Caco-2 (cell line): ENCODE data around the gene UCKL1. TPM values are rescaled to one million over a fixed set of nuclear protein-coding genes. Genes with fewer than 3 reads are reported as not detected.
"Not testable (repeated sequence)": the region's sequence is repeated elsewhere in the genome, so short reads cannot be mapped to it uniquely, and the experiment has no call there.

Source experiments
- BruUV-seq: library from RNA; stranded (reverse); fragments of 400-500 nt; replicated peaks from 2 replicates; lab custom pipeline; 2021; lab: Mats Ljungman, UMichigan
- CTCF ChIA-PET: fragments of 300-600 bp; sonication (Branson Sonifier 250); formaldehyde crosslinking; loops from one replicate; lab custom pipeline; 2022; ENCODE audit warnings: antibody characterized with exemption; lab: Charles Lee
- POLR2A ChIA-PET: fragments of 300-600 bp; sonication (Branson Sonifier 250); formaldehyde crosslinking; loops from one replicate; lab custom pipeline; 2022; ENCODE audit warnings: antibody characterized with exemption; lab: Charles Lee
- DNase-seq, 2 experiments: peaks; one replicate each; pipeline versions ENCODE4 v3.0.0 to v3.0.0-alpha.2; 2020 to 2022
- H3K27me3 ChIP-seq: replicated peaks from 2 replicates; pipeline ENCODE4 v1.6.0; 2011; ENCODE audit warnings: low read length; ENCODE audit not compliant: control insufficient read depth, insufficient read depth
- H3K36me3 ChIP-seq: 2 replicates; pipeline ENCODE4 v1.5.1; 2011; ENCODE audit warnings: low read length; ENCODE audit not compliant: control insufficient read depth, insufficient read depth
- H3K4me1 ChIP-seq: fragments of 250-450 bp; sonication (Bioruptor Pico); 2 replicates; pipeline ENCODE4 v1.5.1; 2020; ENCODE audit warnings: mild to moderate bottlenecking
- H3K4me3 ChIP-seq: 2 replicates; pipeline ENCODE4 v1.5.1; 2011; ENCODE audit warnings: low read depth, mild to moderate bottlenecking, control low read depth, low read length
- H3K9me3 ChIP-seq: fragments of 250-450 bp; sonication (Bioruptor Pico); 2 replicates; pipeline ENCODE4 v1.5.1; 2020; ENCODE audit warnings: mild to moderate bottlenecking, moderate library complexity
- H3K27ac Mint-ChIP-seq: one replicate; pipeline ENCODE4 v1.8.0; 2022; ENCODE audit warnings: mixed read lengths; ENCODE audit not compliant: unreplicated experiment
- H3K27me3 Mint-ChIP-seq: one replicate; pipeline ENCODE4 v1.8.0; 2022; ENCODE audit warnings: mixed read lengths; ENCODE audit not compliant: insufficient read depth, unreplicated experiment
- H3K36me3 Mint-ChIP-seq: one replicate; pipeline ENCODE4 v1.8.0; 2022; ENCODE audit warnings: mild to moderate bottlenecking, mixed read lengths; ENCODE audit not compliant: insufficient read depth, unreplicated experiment
- H3K4me1 Mint-ChIP-seq: one replicate; pipeline ENCODE4 v1.8.0; 2022; ENCODE audit warnings: low read depth, mixed read lengths; ENCODE audit not compliant: unreplicated experiment
- H3K4me3 Mint-ChIP-seq: one replicate; pipeline ENCODE4 v1.8.0; 2022; ENCODE audit warnings: mild to moderate bottlenecking, moderate library complexity, mixed read lengths; ENCODE audit not compliant: unreplicated experiment
- H3K9me3 Mint-ChIP-seq: one replicate; pipeline ENCODE4 v1.8.0; 2022; ENCODE audit warnings: mixed read lengths; ENCODE audit not compliant: unreplicated experiment
- intact Hi-C: fragments of 100-400 bp; cut with micrococcal nuclease; formaldehyde crosslinking; loops from one replicate; pipeline ENCODE4 v1.10.0; 2022; ENCODE audit not compliant: unreplicated experiment
- total RNA-seq: library from RNA; stranded (reverse); gene quantifications from 2 replicates; pipeline ENCODE4 v1.2.3, GENCODE V29; 2022
- TF ChIP-seq, protein P1 (sequence below), 2 experiments: fragments of 200-600 bp in 1 of 2; IDR thresholded peaks; 1 replicate in 1 of 2; 2 replicates in 1 of 2; pipeline versions ENCODE4 v1.5.1 to v1.8.0; 2011 to 2022; ENCODE audit warnings: antibody characterized with exemption in 1 of 2, control low read depth in 1 of 2, inconsistent platforms in 1 of 2, low read depth in 1 of 2, low read length in 1 of 2, mild to moderate bottlenecking in 1 of 2, moderate library complexity in 1 of 2; ENCODE audit not compliant: insufficient read depth in 1 of 2, severe bottlenecking in 1 of 2, unreplicated experiment in 1 of 2

UCKL1 gene
- total RNA-seq, 1 experiment from 2014 or later = 101 TPM

DNA sequence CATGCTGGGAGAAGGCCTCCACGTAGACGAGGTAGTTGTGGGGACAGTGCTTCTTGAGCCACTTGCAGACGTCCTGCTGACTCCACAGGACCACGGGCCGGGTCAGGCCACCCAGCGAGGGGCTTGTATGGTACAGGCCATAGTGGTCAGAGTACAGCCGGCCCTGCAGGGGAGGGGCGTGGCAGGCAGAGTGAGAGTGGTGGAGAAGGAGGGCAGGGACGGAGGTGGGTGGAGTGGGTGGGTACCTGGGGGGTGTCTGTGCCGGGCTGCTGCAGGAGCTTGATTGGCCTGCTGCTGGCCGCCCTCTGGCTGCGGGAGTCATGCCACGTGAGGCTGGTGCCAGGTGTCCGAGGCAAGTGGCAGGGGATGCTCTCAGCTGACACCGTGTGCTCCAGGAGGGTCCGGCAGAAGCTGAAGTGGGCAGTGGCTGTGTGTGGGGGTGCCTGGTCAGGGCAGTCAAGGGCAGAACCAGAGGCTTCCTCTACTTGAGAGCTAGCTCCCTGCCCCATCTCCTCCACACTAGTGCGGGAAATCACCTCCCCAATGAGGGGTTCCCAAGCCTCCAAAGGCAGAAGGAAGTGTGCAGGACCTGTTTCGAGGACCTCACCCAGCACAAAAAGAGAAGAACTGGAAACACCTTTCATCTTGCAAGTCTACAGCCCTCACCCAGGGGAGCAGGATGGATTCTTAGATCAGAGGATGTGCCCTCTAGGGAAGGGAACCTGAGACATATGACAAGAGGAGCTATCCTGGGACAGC lies 20.9 kb upstream of the UCKL1 start:
- H3K27me3 Mint-ChIP-seq = no peaks in the 10 kb centered on the region
- Histone ChIP-seq H3K36me3 (peaks cover 1% of the 10 kb centered on the region; the same call in 1 of the 2 replicates), H3K27me3 (no peaks in the 10 kb centered on the region), H3K4me3 (no peak overlapping the region), H3K9me3 (no peaks in the 10 kb centered on the region), H3K4me1 (peaks cover 33% of the 10 kb centered on the region)
- TF ChIP-seq, protein P1, sequence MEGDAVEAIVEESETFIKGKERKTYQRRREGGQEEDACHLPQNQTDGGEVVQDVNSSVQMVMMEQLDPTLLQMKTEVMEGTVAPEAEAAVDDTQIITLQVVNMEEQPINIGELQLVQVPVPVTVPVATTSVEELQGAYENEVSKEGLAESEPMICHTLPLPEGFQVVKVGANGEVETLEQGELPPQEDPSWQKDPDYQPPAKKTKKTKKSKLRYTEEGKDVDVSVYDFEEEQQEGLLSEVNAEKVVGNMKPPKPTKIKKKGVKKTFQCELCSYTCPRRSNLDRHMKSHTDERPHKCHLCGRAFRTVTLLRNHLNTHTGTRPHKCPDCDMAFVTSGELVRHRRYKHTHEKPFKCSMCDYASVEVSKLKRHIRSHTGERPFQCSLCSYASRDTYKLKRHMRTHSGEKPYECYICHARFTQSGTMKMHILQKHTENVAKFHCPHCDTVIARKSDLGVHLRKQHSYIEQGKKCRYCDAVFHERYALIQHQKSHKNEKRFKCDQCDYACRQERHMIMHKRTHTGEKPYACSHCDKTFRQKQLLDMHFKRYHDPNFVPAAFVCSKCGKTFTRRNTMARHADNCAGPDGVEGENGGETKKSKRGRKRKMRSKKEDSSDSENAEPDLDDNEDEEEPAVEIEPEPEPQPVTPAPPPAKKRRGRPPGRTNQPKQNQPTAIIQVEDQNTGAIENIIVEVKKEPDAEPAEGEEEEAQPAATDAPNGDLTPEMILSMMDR (IDR thresholded peaks at IDR 0.05; ENCODE audit: insufficient read depth in 1 of 2, low read depth in 1 of 2, low read length in 1 of 2, severe bottlenecking in 1 of 2, unreplicated experiment in 1 of 2) = no peak
- H3K27ac Mint-ChIP-seq = no peak overlapping the region
- CTCF ChIA-PET = interaction anchor here (0.6 to 1.5 kb wide), 3 partner anchors 61 to 439 kb away, joined by 3 to 6 read pairs (median 4); partner anchors contain the start of gene TCEA2
- peaks cover 39% of the 10 kb centered on the region for H3K36me3 Mint-ChIP-seq
- peak in 1 of 2 experiments; percentile 59 for DNase-seq
- intact Hi-C loops = loop anchor here (10.0 kb wide), 1 partner anchor 192 kb away; no protein-coding TSS in a partner anchor
- peak overlapping the region; percentile 90 for H3K4me3 Mint-ChIP-seq
- H3K4me1 Mint-ChIP-seq = peaks cover 28% of the 10 kb centered on the region
- no TSS peak for BruUV-seq
- no peaks in the 10 kb centered on the region for H3K9me3 Mint-ChIP-seq
- POLR2A ChIA-PET = interaction anchor here (0.5 kb wide), 1 partner anchor 69 kb away, joined by 4 read pairs; no protein-coding TSS in a partner anchor

DNA sequence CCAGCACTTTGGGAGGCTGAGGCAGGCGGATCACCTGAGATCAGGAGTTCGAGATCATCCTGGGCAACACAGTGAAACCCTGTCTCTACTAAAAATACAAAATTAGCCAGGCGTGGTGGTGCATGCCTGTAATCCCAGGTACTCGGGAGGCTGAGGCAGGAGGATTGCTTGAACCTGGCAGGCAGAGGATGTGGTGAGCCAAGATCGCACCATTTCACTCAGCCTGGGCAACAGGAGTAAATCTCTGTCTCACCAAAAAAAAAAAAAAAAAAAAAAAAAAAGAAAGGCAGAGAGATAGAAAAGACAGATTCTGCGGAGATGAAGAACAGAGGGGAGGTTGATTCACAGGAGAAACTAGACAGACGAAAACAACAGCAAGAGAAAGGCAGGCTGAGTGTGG lies 20.3 kb upstream of the UCKL1 start:
- H3K4me1 ChIP-seq = peaks cover 28% of the 10 kb centered on the region
- DNase-seq, H3K9me3 Mint-ChIP-seq, H3K9me3 ChIP-seq, H3K36me3 ChIP-seq, BruUV-seq, H3K27me3 Mint-ChIP-seq, POLR2A ChIA-PET, H3K27ac Mint-ChIP-seq, H3K27me3 ChIP-seq, H3K4me3 ChIP-seq: not testable (repeated sequence)
- Mint-ChIP-seq H3K4me3 (peak overlapping the region; percentile 3), H3K4me1 (peaks cover 22% of the 10 kb centered on the region), H3K36me3 (peaks cover 32% of the 10 kb centered on the region)
- CTCF ChIA-PET = interaction anchor here (1.2 to 1.5 kb wide), 2 partner anchors 19 to 438 kb away, joined by 3 to 4 read pairs; no protein-coding TSS in a partner anchor
- intact Hi-C loops = loop anchor here (10.0 kb wide), 1 partner anchor 192 kb away; no protein-coding TSS in a partner anchor

DNA sequence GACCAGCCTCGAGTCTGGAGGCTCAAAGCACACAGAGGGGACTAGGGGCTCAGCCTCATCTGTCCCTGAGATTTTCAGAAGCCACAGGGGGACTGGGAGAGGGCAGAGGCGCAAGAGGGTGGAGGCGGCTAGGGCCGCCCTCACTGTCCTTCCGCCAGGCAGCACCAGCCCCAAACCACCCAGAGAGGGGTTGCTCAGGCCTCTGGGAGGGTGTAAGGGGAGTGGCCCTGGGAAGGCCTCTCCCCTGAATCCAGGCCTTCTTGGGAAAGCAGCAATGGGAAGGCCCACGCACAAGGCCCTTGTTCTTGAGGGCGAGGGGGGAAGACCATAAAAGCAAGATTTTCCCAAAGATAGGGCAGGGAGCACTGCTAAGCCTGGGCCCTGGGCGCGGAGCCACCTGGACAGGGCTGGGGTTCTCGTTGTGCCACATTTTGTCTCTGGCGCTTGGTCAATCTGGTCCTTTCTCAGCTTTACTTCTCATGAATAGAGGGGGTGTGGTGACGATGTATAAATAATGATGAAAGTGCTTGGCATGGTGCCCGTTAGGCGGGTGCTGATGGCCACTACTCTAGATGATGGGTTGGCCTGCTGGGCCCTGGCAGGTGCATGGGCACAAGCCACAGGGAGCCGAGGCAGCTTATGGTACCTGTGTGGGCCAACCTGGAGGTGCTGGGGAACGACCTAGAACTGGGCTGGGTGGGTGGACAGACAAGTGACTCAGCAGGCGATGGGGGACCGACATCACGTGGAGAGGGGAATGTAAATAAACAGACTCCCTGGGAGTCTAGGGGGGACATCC lies 18.4 kb upstream of the UCKL1 start:
- H3K27me3 ChIP-seq = no peaks in the 10 kb centered on the region
- H3K36me3 ChIP-seq = peaks cover 1% of the 10 kb centered on the region; the same call in 1 of the 2 replicates
- no peak overlapping the region for H3K4me3 Mint-ChIP-seq
- H3K4me3 ChIP-seq = no peak overlapping the region
- no peaks in the 10 kb centered on the region for H3K9me3 ChIP-seq
- no TSS peak for BruUV-seq
- peak in 1 of 2 experiments; percentile 50 for DNase-seq
- intact Hi-C loops = loop anchor here (1.0 to 10.0 kb wide), 5 partner anchors 17 to 436 kb away; partner anchors contain the start of gene TPD52L2
- H3K4me1 ChIP-seq = peaks cover 22% of the 10 kb centered on the region
- peaks cover 23% of the 10 kb centered on the region for H3K4me1 Mint-ChIP-seq
- POLR2A ChIA-PET = no interaction called here
- peaks cover 3% of the 10 kb centered on the region for H3K27me3 Mint-ChIP-seq
- CTCF ChIA-PET = interaction anchor here (0.6 to 2.8 kb wide), 16 partner anchors 17 to 439 kb away, joined by 3 to 42 read pairs (median 5); partner anchors contain the start of genes ARFRP1, PTK6, TCEA2 and TPD52L2
- peaks cover 19% of the 10 kb centered on the region for H3K36me3 Mint-ChIP-seq
- H3K27ac Mint-ChIP-seq = no peak overlapping the region
- TF ChIP-seq, protein P1 (IDR thresholded peaks at IDR 0.05; ENCODE audit: insufficient read depth in 1 of 2, low read depth in 1 of 2, low read length in 1 of 2, severe bottlenecking in 1 of 2, unreplicated experiment in 1 of 2) = no peak
- no peaks in the 10 kb centered on the region for H3K9me3 Mint-ChIP-seq
